Liver (tissue), 9 donors: ENCODE measurements around the gene RBMS3. TPM values are rescaled to one million over a fixed set of nuclear protein-coding genes. Genes with fewer than 3 reads are reported as not detected.

Source experiments
- DNase-seq: peaks from one replicate; pipeline ENCODE4 v3.0.0-alpha.2; 2017; ENCODE audit warnings: low spot score
- H3K27ac ChIP-seq, 2 donors: one replicate each; pipeline ENCODE4 v1.7.0; 2013; ENCODE audit warnings: inconsistent platforms in 2 of 2, low read length in 2 of 2, control low read depth in 1 of 2, low read depth in 1 of 2, mild to moderate bottlenecking in 1 of 2
- H3K27me3 ChIP-seq, 4 donors: one replicate each; pipeline versions ENCODE4 v1.6.1 to v1.7.0; 2013; ENCODE audit warnings: low read length in 3 of 4, inconsistent platforms in 1 of 4, mild to moderate bottlenecking in 1 of 4, moderate library complexity in 1 of 4; ENCODE audit not compliant: control insufficient read depth in 4 of 4, insufficient read depth in 4 of 4
- H3K36me3 ChIP-seq, 4 donors: one replicate each; pipeline versions ENCODE4 v1.6.1 to v1.7.0; 2013; ENCODE audit warnings: low read length in 3 of 4, mild to moderate bottlenecking in 3 of 4, low read depth in 1 of 4, moderate library complexity in 1 of 4; ENCODE audit not compliant: control insufficient read depth in 4 of 4, insufficient read depth in 3 of 4
- H3K4me1 ChIP-seq, 4 donors: one replicate each; pipeline versions ENCODE4 v1.6.1 to v1.7.0; 2013; ENCODE audit warnings: low read length in 3 of 4, mild to moderate bottlenecking in 3 of 4, moderate library complexity in 1 of 4; ENCODE audit not compliant: control insufficient read depth in 4 of 4, insufficient read depth in 4 of 4
- H3K4me3 ChIP-seq, 3 donors: one replicate each; pipeline versions ENCODE4 v1.6.1 to v1.7.0; 2013; ENCODE audit warnings: low read length in 3 of 3, control low read depth in 1 of 3, low read depth in 1 of 3, mild to moderate bottlenecking in 1 of 3
- H3K9ac ChIP-seq, 2 donors: one replicate each; pipeline ENCODE4 v1.7.0; 2013; ENCODE audit warnings: low read length in 2 of 2, mild to moderate bottlenecking in 2 of 2, moderate library complexity in 2 of 2, control low read depth in 1 of 2, low read depth in 1 of 2
- H3K9me3 ChIP-seq, 4 donors: one replicate each; pipeline versions ENCODE4 v1.6.1 to v1.7.0; 2013; ENCODE audit warnings: low read length in 3 of 4; ENCODE audit not compliant: control insufficient read depth in 4 of 4
- ATF3 ChIP-seq: IDR thresholded peaks from 2 replicates; pipeline ENCODE4 v1.6.1; 2016; ENCODE audit warnings: antibody characterized with exemption
- CTCF ChIP-seq: fragments of 150-350 bp; IDR thresholded peaks from 2 replicates; pipeline ENCODE4 v1.5.1; 2017; ENCODE audit warnings: improper control_type of control experiment, low read depth, low read length; ENCODE audit not compliant: missing input control
- EGR1 ChIP-seq, 2 donors: IDR thresholded peaks; 2 replicates each; pipeline ENCODE4 v1.6.1; 2016 to 2018; ENCODE audit warnings: antibody characterized with exemption in 2 of 2, low read depth in 2 of 2
- FOXA1 ChIP-seq: IDR thresholded peaks from 2 replicates; pipeline ENCODE4 v1.6.1; 2016; ENCODE audit warnings: antibody characterized with exemption
- FOXA2 ChIP-seq: IDR thresholded peaks from 2 replicates; pipeline ENCODE4 v1.6.1; 2016; ENCODE audit warnings: antibody characterized with exemption
- GABPA ChIP-seq, 2 donors: IDR thresholded peaks in 1 of 2; conservative IDR thresholded peaks in 1 of 2; 2 replicates each; pipeline ENCODE4 v1.6.1; 2016; ENCODE audit warnings: antibody characterized with exemption in 2 of 2, mild to moderate bottlenecking in 1 of 2, moderate library complexity in 1 of 2
- HNF4A ChIP-seq, 2 donors: conservative IDR thresholded peaks; 2 replicates each; pipeline ENCODE4 v1.6.1; 2016; ENCODE audit warnings: antibody characterized with exemption in 2 of 2, mild to moderate bottlenecking in 2 of 2
- HNF4G ChIP-seq: IDR thresholded peaks from 2 replicates; pipeline ENCODE4 v1.6.1; 2016; ENCODE audit warnings: antibody characterized with exemption
- JUND ChIP-seq, 2 donors: IDR thresholded peaks; 2 replicates each; pipeline ENCODE4 v1.6.1; 2016; ENCODE audit warnings: antibody characterized with exemption in 2 of 2
- MAX ChIP-seq: IDR thresholded peaks from 2 replicates; pipeline ENCODE4 v1.6.1; 2016; ENCODE audit warnings: antibody characterized with exemption
- NR2F2 ChIP-seq: IDR thresholded peaks from 2 replicates; pipeline ENCODE4 v1.6.1; 2016; ENCODE audit warnings: antibody characterized with exemption
- RAD21 ChIP-seq, 2 donors: IDR thresholded peaks; 2 replicates each; pipeline ENCODE4 v1.6.1; 2016; ENCODE audit warnings: antibody characterized with exemption in 2 of 2, mild to moderate bottlenecking in 2 of 2
- REST ChIP-seq: IDR thresholded peaks from 2 replicates; pipeline ENCODE4 v1.6.1; 2016; ENCODE audit warnings: antibody characterized with exemption, mild to moderate bottlenecking
- RXRA ChIP-seq, 2 donors: IDR thresholded peaks; 2 replicates each; pipeline ENCODE4 v1.6.1; 2017 to 2018; ENCODE audit warnings: antibody characterized with exemption in 2 of 2, mild to moderate bottlenecking in 1 of 2
- SP1 ChIP-seq: IDR thresholded peaks from 2 replicates; pipeline ENCODE4 v1.6.1; 2018; ENCODE audit warnings: antibody characterized with exemption, mild to moderate bottlenecking
- TAF1 ChIP-seq: conservative IDR thresholded peaks from 2 replicates; pipeline ENCODE4 v1.6.1; 2016; ENCODE audit warnings: antibody characterized with exemption, mild to moderate bottlenecking
- YY1 ChIP-seq: IDR thresholded peaks from 2 replicates; pipeline ENCODE4 v1.6.1; 2016; ENCODE audit warnings: antibody characterized with exemption, mild to moderate bottlenecking
- ZBTB33 ChIP-seq: IDR thresholded peaks from 2 replicates; pipeline ENCODE4 v1.6.1; 2016; ENCODE audit warnings: antibody characterized with exemption
- WGBS: extraction: QIAGEN DNeasy Blood & Tissue Kit; methylation state at CpG from one replicate; pipeline ENCODE4 v1.1.7; 2013; 5-methylcytosine and 5-hydroxymethylcytosine counted together
- polyA plus RNA-seq, 2 donors: library from polyadenylated mRNA; stranded (reverse) in 1 of 2; unstranded in 1 of 2; fragments of 200-250 nt in 1 of 2; fragments of >200 nt in 1 of 2; fragmentation: Nextera tagmentation in 1 of 2; extraction: Ambion mirVana in 1 of 2; gene quantifications; one replicate each; pipeline versions ENCODE4 v1.2.1 to v1.2.3, GENCODE V29; 2013 to 2015
- total RNA-seq, 2 donors: library from RNA; depleted of rRNA; stranded (reverse); fragments of >200 nt; gene quantifications; one replicate each; pipeline ENCODE4 v1.2.3, GENCODE V29; 2014
- donor health status: healthy.
- donor health status: healthy.
- donor health status: healthy.
- donor health status: healthy.
- donor health status: healthy.

RBMS3 gene
- total and polyA plus RNA-seq, 4 donors: 1.2 to 14.9 (median 9.3) TPM

GRCh38 chr3:29512641-29513040 lies 231.8 kb downstream of the RBMS3 start:
- Histone ChIP-seq H3K9me3 (no peaks in the 10 kb centered on the region), H3K4me1 (peaks cover 0 to 16% (median 2%) of the 10 kb centered on the region in 4 donors), H3K9ac (no peak overlapping the region), H3K36me3 (no peaks in the 10 kb centered on the region), H3K27ac (no peak overlapping the region), H3K27me3 (no peaks in the 10 kb centered on the region), H3K4me3 (no peak overlapping the region)
- no peak for DNase-seq
- TF ChIP-seq RAD21 (IDR thresholded peaks at IDR 0.05): no peak
- no peak for TF ChIP-seq ZBTB33
- TF ChIP-seq YY1: no peak
- no peak for TF ChIP-seq FOXA2
- TF ChIP-seq HNF4G: no peak
- no peak for TF ChIP-seq EGR1 (IDR thresholded peaks at IDR 0.05; ENCODE audit: low read depth in 2 of 2)
- no peak for TF ChIP-seq RXRA (IDR thresholded peaks at IDR 0.05)
- no peak for TF ChIP-seq JUND (IDR thresholded peaks at IDR 0.05)
- no peak for TF ChIP-seq CTCF
- no peak for TF ChIP-seq SP1
- TF ChIP-seq HNF4A (conservative IDR thresholded peaks at IDR 0.05): no peak
- TF ChIP-seq ATF3: no peak
- no peak for TF ChIP-seq FOXA1
- TF ChIP-seq GABPA (IDR thresholded peaks at IDR 0.05 in 1 of 2, conservative IDR thresholded peaks at IDR 0.05 in 1 of 2): no peak
- no peak for TF ChIP-seq NR2F2
- no peak for TF ChIP-seq REST
- no peak for TF ChIP-seq MAX
- no peak for TF ChIP-seq TAF1
- 72% methylated on average over 4 of the region's 4 CpGs for WGBS
